ENCODE data around the gene YES1.
"Not testable (repeated sequence)": the region's sequence is repeated elsewhere in the genome, so short reads cannot be mapped to it uniquely, and the experiment has no call there.

The YES1 gene

GRCh38 chr18:683531-683930, 128.5 kb downstream of the YES1 start:
- DNase-seq (ENCODE audit: low spot score) = no peak

- no peak for DNase-seq (ENCODE audit: low spot score)
Measured at GRCh38 chr18:682833-683232, 129.2 kb downstream of the YES1 start.

GRCh38 chr18:682416-682815, 129.6 kb downstream of the YES1 start:
- DNase-seq (ENCODE audit: low spot score) = not testable (repeated sequence)

- no peak for DNase-seq (ENCODE audit: low spot score)
Measured at GRCh38 chr18:681985-682384, 130.1 kb downstream of the YES1 start.

GRCh38 chr18:680392-680791, 131.7 kb downstream of the YES1 start:
- DNase-seq (ENCODE audit: low spot score) = no peak

- no peak for DNase-seq (ENCODE audit: low spot score)
Measured at GRCh38 chr18:679516-679915, 132.5 kb downstream of the YES1 start.

GRCh38 chr18:678482-679182, 133.4 kb downstream of the YES1 start:
- no peak for DNase-seq (ENCODE audit: low spot score)

GRCh38 chr18:677951-678381, 134.1 kb downstream of the YES1 start:
- no peak for DNase-seq (ENCODE audit: low spot score)

- no peak for DNase-seq (ENCODE audit: low spot score)
Measured at GRCh38 chr18:677145-677544, 134.9 kb downstream of the YES1 start.

- no peak for DNase-seq (ENCODE audit: low spot score)
Measured at GRCh38 chr18:676736-677135, 135.3 kb downstream of the YES1 start.

GRCh38 chr18:676069-676468, 136.0 kb downstream of the YES1 start:
- no peak for DNase-seq (ENCODE audit: low spot score)

- DNase-seq (ENCODE audit: low spot score) = no peak
Measured at GRCh38 chr18:675307-675706, 136.7 kb downstream of the YES1 start.

- DNase-seq (ENCODE audit: low spot score) = no peak
Measured at GRCh38 chr18:673769-674168, 138.3 kb downstream of the YES1 start.

GRCh38 chr18:673317-673716, 138.7 kb downstream of the YES1 start:
- DNase-seq (ENCODE audit: low spot score) = no peak

All from NAMALWA (cell line).